Cardiac muscle cell (in vitro differentiated cells and primary cell): Measurements from ENCODE around the gene ZNF599. TPM values are rescaled to one million over a fixed set of nuclear protein-coding genes. Genes with fewer than 3 reads are reported as not detected.
A peak's percentile ranks its signal among the peaks of the same experiment; 100 is the strongest.

ENCODE experiments used
- DNase-seq, 2 donors: peaks; one replicate each; pipeline versions ENCODE4 v3.0.0 to v3.0.0-alpha.2; 2010 to 2017; ENCODE audit warnings: low read depth in 1 of 2, low spot score in 1 of 2
- H3K27ac ChIP-seq: fragments of 200-600 bp; sonication (generic); 2 replicates; pipeline ENCODE4 v1.5.1; 2016
- H3K27me3 ChIP-seq: fragments of 200-600 bp; sonication (generic); 2 replicates; pipeline ENCODE4 v1.6.0; 2016; ENCODE audit warnings: control low read depth
- H3K36me3 ChIP-seq: fragments of 200-600 bp; sonication (generic); 2 replicates; pipeline ENCODE4 v1.5.1; 2016; ENCODE audit warnings: control low read depth
- H3K4me1 ChIP-seq: fragments of 200-600 bp; sonication (generic); 2 replicates; pipeline ENCODE4 v1.8.1; 2017; ENCODE audit warnings: low read depth, mild to moderate bottlenecking, mixed run types
- H3K4me3 ChIP-seq: fragments of 200-600 bp; sonication (generic); 2 replicates; pipeline ENCODE4 v1.5.1; 2016; ENCODE audit warnings: mild to moderate bottlenecking
- H3K9me3 ChIP-seq: fragments of 200-600 bp; sonication (generic); 2 replicates; pipeline ENCODE4 v1.5.1; 2017; ENCODE audit warnings: low read depth, mild to moderate bottlenecking, control low read depth
- CTCF ChIP-seq: IDR thresholded peaks from 2 replicates; pipeline ENCODE4 v1.5.1; 2012; ENCODE audit warnings: low read depth, mild to moderate bottlenecking, low read length
- polyA plus RNA-seq: library from polyadenylated mRNA; unstranded; fragments of >200 nt; fragmentation: Nextera tagmentation; extraction: Ambion mirVana; gene quantifications from 2 replicates; pipeline ENCODE4 v1.2.1, GENCODE V29; 2016
- total RNA-seq: library from RNA; depleted of rRNA; stranded (reverse); fragments of >200 nt; gene quantifications from 2 replicates; pipeline ENCODE4 v1.2.3, GENCODE V29; 2016

The ZNF599 gene
- total RNA-seq: 18.4 and 22.7 TPM in 2 replicates
- 11.6 and 15.6 TPM in 2 replicates for polyA plus RNA-seq

DNA sequence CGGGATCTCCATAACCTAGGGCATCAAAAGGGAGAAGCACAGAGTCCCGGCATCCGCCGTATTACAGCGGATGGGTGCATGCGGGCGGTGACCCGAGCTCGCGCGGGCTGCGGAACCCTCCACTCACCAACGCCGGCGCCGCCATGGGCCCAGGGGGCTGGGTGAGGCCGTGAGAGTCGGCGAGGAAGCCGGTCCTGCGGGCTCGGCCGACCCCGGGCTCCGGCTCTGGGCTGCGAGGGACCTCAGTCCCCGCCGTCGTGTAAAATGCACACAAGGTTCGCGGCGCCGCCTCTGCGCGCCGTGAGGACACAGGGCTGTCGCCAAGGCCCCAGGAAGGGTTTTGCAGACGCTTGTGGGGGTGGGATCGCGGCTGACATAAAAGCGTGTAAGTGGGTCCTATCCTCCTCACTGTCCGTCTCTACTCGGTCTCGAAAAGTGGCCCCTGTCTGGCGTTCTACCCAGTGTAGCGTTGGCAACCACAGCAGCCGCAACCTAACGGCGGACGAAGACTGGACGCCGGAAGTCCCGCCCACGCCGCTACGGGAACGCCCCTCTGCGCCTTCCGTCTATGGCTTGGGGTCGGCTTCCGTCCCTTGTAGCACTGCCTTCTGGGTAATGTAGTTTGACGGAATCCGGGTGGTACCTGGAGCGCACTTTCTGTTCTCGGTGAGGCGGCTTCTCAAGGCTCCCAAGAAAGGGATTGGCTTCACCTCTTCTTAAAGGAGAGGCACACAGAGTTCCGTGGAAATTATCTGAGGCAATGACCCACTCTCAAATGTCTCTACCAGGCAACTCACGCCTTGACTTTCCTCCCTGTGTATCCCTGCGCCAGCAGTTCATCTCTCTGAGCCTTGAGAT is at the start of gene ZNF599:
Gene ZNF599, minus strand, starts transcription at position 519 of the 858 bp plus-strand sequence. Its CDS starts 374 bp downstream, at position 145.
- peaks cover 4% of the 10 kb centered on the region for H3K4me1 ChIP-seq
- H3K4me3 ChIP-seq: peak within 1 kb of the TSS; percentile 96
- no peaks in the 10 kb centered on the region for H3K9me3 ChIP-seq
- no peaks in the 10 kb centered on the region for H3K27me3 ChIP-seq
- peak within 1 kb of the TSS; percentile 84 for H3K27ac ChIP-seq
- H3K36me3 ChIP-seq: peaks cover 12% of the 10 kb centered on the region
- peak; percentile 94 to 95 for DNase-seq
- TF ChIP-seq CTCF: no peak

GRCh38 chr19:34818270-34818669 is 45.3 kb upstream of the ZNF599 start:
- DNase-seq: no peak
- H3K4me3 ChIP-seq: no peak overlapping the region
- no peaks in the 10 kb centered on the region for H3K4me1 ChIP-seq
- H3K36me3 ChIP-seq: no peaks in the 10 kb centered on the region
- no peaks in the 10 kb centered on the region for H3K27me3 ChIP-seq
- no peak for TF ChIP-seq CTCF
- no peak overlapping the region for H3K27ac ChIP-seq
- H3K9me3 ChIP-seq: no peaks in the 10 kb centered on the region

- no peak for TF ChIP-seq CTCF
- DNase-seq: no peak
- no peaks in the 10 kb centered on the region for H3K9me3 ChIP-seq
- H3K4me3 ChIP-seq: no peak overlapping the region
- H3K27ac ChIP-seq: no peak overlapping the region
- H3K4me1 ChIP-seq: no peaks in the 10 kb centered on the region
- no peaks in the 10 kb centered on the region for H3K27me3 ChIP-seq
- no peaks in the 10 kb centered on the region for H3K36me3 ChIP-seq
These were observed 43.7 kb upstream of the ZNF599 start for GRCh38 chr19:34816708-34817107.

- DNase-seq: peak in 1 of 2 donors; percentile 73
- no peak for TF ChIP-seq CTCF
- Histone ChIP-seq H3K4me3 (no peak overlapping the region), H3K36me3 (no peaks in the 10 kb centered on the region), H3K27ac (no peak overlapping the region), H3K4me1 (no peaks in the 10 kb centered on the region), H3K9me3 (no peaks in the 10 kb centered on the region), H3K27me3 (no peaks in the 10 kb centered on the region)
These were observed 35.6 kb upstream of the ZNF599 start for GRCh38 chr19:34808566-34808965.

GRCh38 chr19:34806976-34807860 is 34.2 kb upstream of the ZNF599 start:
- H3K36me3 ChIP-seq: no peaks in the 10 kb centered on the region
- no peaks in the 10 kb centered on the region for H3K9me3 ChIP-seq

More at GRCh38 chr19:34806976-34807860, 34.2 kb upstream of the ZNF599 start:
- Histone ChIP-seq H3K27me3 (no peaks in the 10 kb centered on the region), H3K27ac (no peak overlapping the region), H3K4me1 (no peaks in the 10 kb centered on the region), H3K4me3 (no peak overlapping the region)
- no peak for TF ChIP-seq CTCF
- no peak for DNase-seq
